ENCODE results near the gene SMC6. TPM values are rescaled to one million over a fixed set of nuclear protein-coding genes. Genes with fewer than 3 reads are reported as not detected.

SMC6 gene
- total and polyA plus RNA-seq, 10 of the 15 experiments (the other 5 are each of a cell fraction or from before 2014, with no cell fraction given), result 12.8 to 63.8 (median 38.8) TPM

DNA sequence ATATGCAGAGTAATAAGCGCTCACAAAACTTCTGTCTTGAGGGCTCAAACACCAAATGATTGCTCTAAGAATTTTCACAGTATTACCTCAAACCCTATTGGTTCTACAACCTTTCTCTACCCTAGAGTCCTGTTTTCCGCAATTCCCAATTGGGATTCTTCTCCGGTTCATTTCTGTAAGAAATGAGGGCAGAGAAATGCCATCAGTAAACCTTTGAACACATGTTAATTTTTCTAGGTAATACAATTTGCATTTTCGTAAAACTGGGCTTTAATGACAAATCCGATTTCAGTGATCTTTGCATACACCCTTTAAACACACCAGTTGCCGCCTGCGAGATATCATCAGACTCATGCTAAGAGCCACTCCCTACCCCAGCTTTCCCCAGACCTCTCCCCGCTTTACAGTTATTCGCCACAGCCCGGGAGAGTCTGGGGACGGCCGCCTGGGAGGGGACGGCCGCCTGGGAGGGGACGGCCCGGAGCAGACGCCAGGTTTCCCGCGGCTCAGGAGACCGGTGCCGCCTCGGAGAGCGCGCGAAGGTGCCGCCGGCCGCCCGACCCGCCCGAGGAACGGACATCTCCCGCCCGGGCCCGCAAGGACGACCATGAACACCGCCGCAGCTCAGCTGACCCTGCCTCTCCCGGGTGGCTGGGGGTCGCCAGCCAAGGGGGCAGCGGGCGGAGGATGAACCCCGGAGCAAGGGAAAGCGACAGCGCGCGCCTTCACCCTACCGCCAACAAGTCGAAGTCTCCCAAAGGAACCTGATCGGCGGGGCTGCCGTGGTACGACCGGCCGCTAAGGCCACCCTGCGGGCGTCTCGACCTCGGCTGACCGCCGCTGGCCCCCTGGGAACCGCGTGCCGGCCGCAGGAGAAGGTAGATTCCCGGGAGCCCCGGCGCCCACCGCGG is 463 bp downstream of the SMC6 start (continued):
- TF ChIP-seq, protein P1, sequence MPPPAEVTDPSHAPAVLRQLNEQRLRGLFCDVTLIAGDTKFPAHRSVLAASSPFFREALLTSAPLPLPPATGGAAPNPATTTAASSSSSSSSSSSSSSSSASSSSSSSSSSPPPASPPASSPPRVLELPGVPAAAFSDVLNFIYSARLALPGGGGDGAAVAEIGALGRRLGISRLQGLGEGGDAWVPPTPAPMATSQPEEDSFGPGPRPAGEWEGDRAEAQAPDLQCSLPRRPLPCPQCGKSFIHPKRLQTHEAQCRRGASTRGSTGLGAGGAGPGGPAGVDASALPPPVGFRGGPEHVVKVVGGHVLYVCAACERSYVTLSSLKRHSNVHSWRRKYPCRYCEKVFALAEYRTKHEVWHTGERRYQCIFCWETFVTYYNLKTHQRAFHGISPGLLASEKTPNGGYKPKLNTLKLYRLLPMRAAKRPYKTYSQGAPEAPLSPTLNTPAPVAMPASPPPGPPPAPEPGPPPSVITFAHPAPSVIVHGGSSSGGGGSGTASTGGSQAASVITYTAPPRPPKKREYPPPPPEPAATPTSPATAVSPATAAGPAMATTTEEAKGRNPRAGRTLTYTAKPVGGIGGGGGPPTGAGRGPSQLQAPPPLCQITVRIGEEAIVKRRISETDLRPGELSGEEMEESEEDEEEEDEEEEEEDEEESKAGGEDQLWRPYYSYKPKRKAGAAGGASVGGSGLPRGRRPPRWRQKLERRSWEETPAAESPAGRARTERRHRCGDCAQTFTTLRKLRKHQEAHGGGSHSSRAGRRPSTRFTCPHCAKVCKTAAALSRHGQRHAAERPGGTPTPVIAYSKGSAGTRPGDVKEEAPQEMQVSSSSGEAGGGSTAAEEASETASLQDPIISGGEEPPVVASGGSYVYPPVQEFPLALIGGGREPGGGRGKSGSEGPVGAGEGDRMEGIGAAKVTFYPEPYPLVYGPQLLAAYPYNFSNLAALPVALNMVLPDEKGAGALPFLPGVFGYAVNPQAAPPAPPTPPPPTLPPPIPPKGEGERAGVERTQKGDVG (CRISPR knock-in tag; IDR thresholded peaks at IDR 0.05), result no peak
- TF ChIP-seq HDAC6 (IDR thresholded peaks at IDR 0.05; ENCODE audit: unreplicated experiment) (peak; percentile 35), ESRRA (IDR thresholded peaks at IDR 0.05; ENCODE audit: low read length) (no peak), SMAD5 (IDR thresholded peaks at IDR 0.05; ENCODE audit: low read depth) (0 out of 2 replicates have a peak, but pooled peaks have one; percentile 42), IKZF2 (IDR thresholded peaks at IDR 0.05) (peak; percentile 37 to 38), SMARCA5 (IDR thresholded peaks at IDR 0.05) (peak; percentile 54; the same call in 1 of the 2 replicates), FOXK2 (IDR thresholded peaks at IDR 0.05) (no peak), ZNF217 (IDR thresholded peaks at IDR 0.05) (no peak), FOXM1 (IDR thresholded peaks at IDR 0.05; ENCODE audit: low read depth, low read length) (no peak), ZNF24 (IDR thresholded peaks at IDR 0.05) (0 out of 2 replicates have a peak, but pooled peaks have one; percentile 13), NFYA (IDR thresholded peaks at IDR 0.05; ENCODE audit: borderline replicate concordance, low read depth, low read length) (no peak), RELA (IDR thresholded peaks at IDR 0.05; ENCODE audit: borderline replicate concordance, partially characterized antibody) (peak; percentile 23), MEF2B (IDR thresholded peaks at IDR 0.05; ENCODE audit: partially characterized antibody, poor library complexity, severe bottlenecking) (peak; percentile 83), POLR2A (IDR thresholded peaks at IDR 0.05; ENCODE audit: low read depth, low read length) (peak; percentile 83), POU2F2 (IDR thresholded peaks at IDR 0.05; ENCODE audit: borderline replicate concordance, low read depth, low read length) (peak; percentile 68; the same call in 1 of the 3 replicates), IKZF1 (conservative IDR thresholded peaks at IDR 0.05) (peak; percentile 81)
- TF ChIP-seq, protein P2, sequence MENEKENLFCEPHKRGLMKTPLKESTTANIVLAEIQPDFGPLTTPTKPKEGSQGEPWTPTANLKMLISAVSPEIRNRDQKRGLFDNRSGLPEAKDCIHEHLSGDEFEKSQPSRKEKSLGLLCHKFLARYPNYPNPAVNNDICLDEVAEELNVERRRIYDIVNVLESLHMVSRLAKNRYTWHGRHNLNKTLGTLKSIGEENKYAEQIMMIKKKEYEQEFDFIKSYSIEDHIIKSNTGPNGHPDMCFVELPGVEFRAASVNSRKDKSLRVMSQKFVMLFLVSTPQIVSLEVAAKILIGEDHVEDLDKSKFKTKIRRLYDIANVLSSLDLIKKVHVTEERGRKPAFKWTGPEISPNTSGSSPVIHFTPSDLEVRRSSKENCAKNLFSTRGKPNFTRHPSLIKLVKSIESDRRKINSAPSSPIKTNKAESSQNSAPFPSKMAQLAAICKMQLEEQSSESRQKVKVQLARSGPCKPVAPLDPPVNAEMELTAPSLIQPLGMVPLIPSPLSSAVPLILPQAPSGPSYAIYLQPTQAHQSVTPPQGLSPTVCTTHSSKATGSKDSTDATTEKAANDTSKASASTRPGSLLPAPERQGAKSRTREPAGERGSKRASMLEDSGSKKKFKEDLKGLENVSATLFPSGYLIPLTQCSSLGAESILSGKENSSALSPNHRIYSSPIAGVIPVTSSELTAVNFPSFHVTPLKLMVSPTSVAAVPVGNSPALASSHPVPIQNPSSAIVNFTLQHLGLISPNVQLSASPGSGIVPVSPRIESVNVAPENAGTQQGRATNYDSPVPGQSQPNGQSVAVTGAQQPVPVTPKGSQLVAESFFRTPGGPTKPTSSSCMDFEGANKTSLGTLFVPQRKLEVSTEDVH (IDR thresholded peaks at IDR 0.05; ENCODE audit: low read depth, partially characterized antibody), result no peak
